Chondrocyte (in vitro differentiated cells): ENCODE measurements around the gene CXXC5. TPM values are rescaled to one million over a fixed set of nuclear protein-coding genes. Genes with fewer than 3 reads are reported as not detected.

Experiments used
- DNase-seq: peaks from one replicate; pipeline ENCODE4 v3.0.0; 2021; ENCODE audit warnings: mixed read lengths, low spot score
- H3K27ac Mint-ChIP-seq: one replicate; pipeline ENCODE4 v1.8.0; 2021; ENCODE audit warnings: mild to moderate bottlenecking, moderate library complexity, mixed read lengths; ENCODE audit not compliant: unreplicated experiment
- H3K27me3 Mint-ChIP-seq: 2 replicates; pipeline ENCODE4 v1.8.0; 2021; ENCODE audit warnings: low read depth, mixed read lengths
- H3K36me3 Mint-ChIP-seq: 2 replicates; pipeline ENCODE4 v1.8.0; 2021; ENCODE audit warnings: low read depth, mixed read lengths
- H3K4me1 Mint-ChIP-seq: 2 replicates; pipeline ENCODE4 v1.8.0; 2021; ENCODE audit warnings: low read depth, mild to moderate bottlenecking, mixed read lengths
- H3K4me3 Mint-ChIP-seq: one replicate; pipeline ENCODE4 v1.8.0; 2021; ENCODE audit warnings: mild to moderate bottlenecking, moderate library complexity, mixed read lengths; ENCODE audit not compliant: unreplicated experiment
- H3K9me3 Mint-ChIP-seq: 2 replicates; pipeline ENCODE4 v1.8.0; 2021; ENCODE audit warnings: low read depth, mixed read lengths
- total RNA-seq: library from RNA; stranded (reverse); gene quantifications from 3 replicates; pipeline ENCODE4 v1.2.1, GENCODE V29; 2021
- TF ChIP-seq, protein P1 (sequence below): fragments of 200-600 bp; sonication (generic); IDR thresholded peaks from 2 replicates; pipeline ENCODE4 v1.5.0; 2021; ENCODE audit warnings: antibody characterized with exemption, mild to moderate bottlenecking, moderate library complexity

Gene CXXC5
- total RNA-seq, 1 donor from 2014 or later = 144 TPM

DNA sequence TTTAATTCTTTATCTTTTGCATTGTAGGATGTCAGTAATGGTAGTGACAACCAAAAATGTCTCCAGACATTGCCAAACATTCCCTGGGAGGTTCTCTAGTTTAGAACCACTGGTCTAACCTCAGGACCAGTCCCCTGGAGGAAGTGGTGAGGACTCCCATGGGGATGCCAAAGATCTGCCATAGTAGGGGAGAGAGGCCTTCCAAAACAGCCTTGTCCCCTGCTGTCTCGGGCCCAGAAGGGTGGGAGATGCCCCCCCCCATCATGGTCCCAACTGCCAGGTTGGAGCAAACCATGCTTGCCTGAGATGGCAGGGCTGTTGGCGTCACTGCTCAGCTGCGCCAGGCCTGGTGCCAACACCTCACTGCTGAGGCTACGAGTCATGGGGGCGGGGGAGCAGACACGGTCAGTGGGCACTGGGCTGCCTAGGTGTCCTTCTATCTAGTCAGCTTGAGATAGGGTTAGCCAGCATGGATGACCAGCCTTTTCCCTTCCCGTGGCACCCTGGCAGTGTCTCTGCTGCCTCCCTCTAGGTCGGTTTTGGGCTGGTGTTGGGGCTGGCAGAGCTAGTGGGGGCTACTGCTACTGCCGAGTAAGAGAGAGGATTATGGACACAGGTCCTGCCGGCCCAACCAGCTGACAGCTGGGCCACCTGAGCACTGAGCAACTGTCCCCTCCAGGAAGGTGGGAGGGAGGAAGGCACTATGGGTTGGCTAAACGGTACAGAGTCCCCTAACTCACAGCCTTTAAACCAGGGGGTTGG is 8.3 kb upstream of the CXXC5 start:
- Mint-ChIP-seq H3K4me1 (peaks cover 45% of the 10 kb centered on the region), H3K9me3 (no peaks in the 10 kb centered on the region), H3K4me3 (no peak overlapping the region), H3K27me3 (no peaks in the 10 kb centered on the region), H3K36me3 (no peaks in the 10 kb centered on the region), H3K27ac (peak overlapping the region; percentile 27)
- TF ChIP-seq, protein P1, sequence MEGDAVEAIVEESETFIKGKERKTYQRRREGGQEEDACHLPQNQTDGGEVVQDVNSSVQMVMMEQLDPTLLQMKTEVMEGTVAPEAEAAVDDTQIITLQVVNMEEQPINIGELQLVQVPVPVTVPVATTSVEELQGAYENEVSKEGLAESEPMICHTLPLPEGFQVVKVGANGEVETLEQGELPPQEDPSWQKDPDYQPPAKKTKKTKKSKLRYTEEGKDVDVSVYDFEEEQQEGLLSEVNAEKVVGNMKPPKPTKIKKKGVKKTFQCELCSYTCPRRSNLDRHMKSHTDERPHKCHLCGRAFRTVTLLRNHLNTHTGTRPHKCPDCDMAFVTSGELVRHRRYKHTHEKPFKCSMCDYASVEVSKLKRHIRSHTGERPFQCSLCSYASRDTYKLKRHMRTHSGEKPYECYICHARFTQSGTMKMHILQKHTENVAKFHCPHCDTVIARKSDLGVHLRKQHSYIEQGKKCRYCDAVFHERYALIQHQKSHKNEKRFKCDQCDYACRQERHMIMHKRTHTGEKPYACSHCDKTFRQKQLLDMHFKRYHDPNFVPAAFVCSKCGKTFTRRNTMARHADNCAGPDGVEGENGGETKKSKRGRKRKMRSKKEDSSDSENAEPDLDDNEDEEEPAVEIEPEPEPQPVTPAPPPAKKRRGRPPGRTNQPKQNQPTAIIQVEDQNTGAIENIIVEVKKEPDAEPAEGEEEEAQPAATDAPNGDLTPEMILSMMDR = no peak
- no peak for DNase-seq

DNA sequence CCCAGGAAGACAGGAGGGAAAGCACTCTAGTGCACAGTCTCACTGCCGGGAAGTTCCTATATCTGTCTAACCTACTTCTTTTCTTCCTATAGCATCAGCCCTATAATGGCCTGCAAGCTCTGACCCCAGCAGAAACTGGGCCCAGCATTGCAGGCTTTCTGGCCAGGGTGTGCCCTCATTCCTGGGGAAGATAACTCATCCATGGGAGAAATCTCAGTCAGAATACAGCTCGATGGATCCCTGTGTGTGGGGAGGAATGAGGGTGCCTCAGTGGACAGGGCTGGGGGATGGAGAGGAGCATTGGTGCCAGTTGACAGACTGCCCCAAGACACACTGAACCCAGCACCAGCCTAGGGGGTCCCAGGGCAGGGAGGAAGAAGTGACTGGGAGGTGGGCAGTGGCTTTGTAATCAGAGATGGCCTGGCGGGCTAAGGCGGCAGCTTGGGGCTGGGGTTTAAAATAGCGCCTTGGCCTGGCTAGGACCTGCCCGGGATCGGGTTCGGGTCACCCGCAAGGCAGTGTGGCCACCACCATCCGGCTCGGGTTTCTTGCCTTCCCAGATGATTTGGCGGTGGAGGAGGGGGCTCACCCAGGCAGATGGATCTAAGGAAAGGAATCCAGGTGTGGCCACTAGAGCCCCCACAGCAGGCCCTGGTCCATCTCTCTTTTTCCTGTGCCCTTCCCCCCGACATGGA is 7.6 kb upstream of the CXXC5 start:
- DNase-seq = no peak
- TF ChIP-seq, protein P1 = no peak
- no peaks in the 10 kb centered on the region for H3K27me3 Mint-ChIP-seq
- no peak overlapping the region for H3K4me3 Mint-ChIP-seq
- peaks cover 41% of the 10 kb centered on the region for H3K4me1 Mint-ChIP-seq
- H3K36me3 Mint-ChIP-seq = no peaks in the 10 kb centered on the region
- H3K27ac Mint-ChIP-seq = peak overlapping the region; percentile 33
- H3K9me3 Mint-ChIP-seq = no peaks in the 10 kb centered on the region

DNA sequence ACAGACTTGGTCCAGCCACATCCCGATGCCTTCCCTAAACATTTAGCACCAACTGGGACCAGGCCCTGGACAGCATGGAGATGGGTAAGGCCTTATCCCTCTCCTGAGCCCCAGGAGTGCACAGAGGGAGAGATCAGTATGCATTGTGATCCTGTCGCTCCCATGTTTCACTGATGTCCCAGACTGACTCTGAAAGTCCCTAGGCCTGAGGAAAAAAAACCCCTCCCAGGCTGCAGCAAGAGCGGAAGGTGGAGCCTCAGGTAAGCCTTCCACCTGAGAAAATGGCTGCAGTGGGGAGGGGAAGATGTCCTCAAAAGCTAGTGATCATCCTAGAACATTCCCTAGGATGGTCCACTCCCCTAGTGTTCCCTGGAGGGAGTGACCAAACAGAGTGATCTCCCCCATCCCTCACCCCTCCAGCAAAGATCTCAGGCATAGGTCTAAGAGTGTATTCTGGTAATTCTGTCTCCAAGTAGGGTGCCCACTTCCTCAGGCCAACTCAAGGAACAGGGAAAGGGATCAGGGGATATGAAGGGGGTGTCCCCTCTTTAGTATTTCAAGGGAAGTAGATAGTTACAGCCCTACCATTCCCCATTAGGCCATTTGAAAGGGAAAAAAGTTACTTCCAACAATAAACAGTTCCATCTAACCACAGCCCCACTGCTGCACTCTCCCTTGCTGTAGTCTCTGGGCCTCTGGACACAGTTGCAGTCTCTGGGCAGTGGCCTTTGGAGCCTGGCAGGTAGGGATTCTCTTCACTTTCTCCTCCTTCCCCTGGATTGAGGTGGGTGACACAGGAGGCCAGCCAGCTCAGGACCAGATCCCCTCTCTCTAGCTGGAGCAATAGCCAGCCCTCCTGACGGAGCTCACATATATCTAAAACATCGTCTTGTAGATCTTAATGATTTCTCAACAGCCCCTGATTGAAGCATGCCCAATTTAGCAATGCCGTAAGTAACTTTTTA is 6.8 kb upstream of the CXXC5 start:
- no peak for DNase-seq
- Mint-ChIP-seq H3K36me3 (no peaks in the 10 kb centered on the region), H3K27me3 (no peaks in the 10 kb centered on the region), H3K4me3 (no peak overlapping the region), H3K27ac (no peak overlapping the region), H3K9me3 (no peaks in the 10 kb centered on the region), H3K4me1 (peaks cover 33% of the 10 kb centered on the region)
- TF ChIP-seq, protein P1 = no peak

DNA sequence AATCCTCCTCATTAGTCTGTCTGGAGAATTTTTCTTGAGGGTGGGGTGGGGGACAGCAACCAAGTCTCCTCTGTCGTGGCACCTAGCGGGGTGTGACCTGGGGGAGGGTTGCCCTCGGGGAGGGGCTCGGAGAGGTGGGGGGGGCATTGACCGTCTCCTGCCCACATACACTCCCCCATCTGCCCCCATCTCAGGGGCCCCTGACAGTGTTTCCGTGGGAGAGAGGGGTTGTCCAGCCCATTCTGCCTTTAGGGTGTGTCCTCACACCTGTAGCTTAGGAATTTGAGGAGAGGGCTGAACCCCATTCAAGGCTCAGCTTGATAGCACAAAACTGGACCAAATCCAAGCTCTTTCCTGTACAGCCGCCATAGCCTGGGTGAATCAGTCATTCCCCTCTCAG is 5.9 kb upstream of the CXXC5 start:
- TF ChIP-seq, protein P1 = no peak
- no peaks in the 10 kb centered on the region for H3K27me3 Mint-ChIP-seq
- H3K4me3 Mint-ChIP-seq = no peak overlapping the region
- no peaks in the 10 kb centered on the region for H3K36me3 Mint-ChIP-seq
- peaks cover 30% of the 10 kb centered on the region for H3K4me1 Mint-ChIP-seq
- H3K27ac Mint-ChIP-seq = no peak overlapping the region
- DNase-seq = no peak
- no peaks in the 10 kb centered on the region for H3K9me3 Mint-ChIP-seq
